ENCODE data around the gene NT5E.

NT5E gene

GRCh38 chr6:85421972-85422371, 27.9 kb upstream of the NT5E start:
- no peak for TF ChIP-seq TAF1 (IDR thresholded peaks at IDR 0.05; ENCODE audit: borderline replicate concordance, insufficient read depth, low read length)
- TF ChIP-seq FOXP2 (optimal IDR thresholded peaks at IDR 0.05; ENCODE audit: borderline replicate concordance, extremely low read depth, extremely low read length, insufficient read depth) = no peak
- TF ChIP-seq POLR2AphosphoS5 (IDR thresholded peaks at IDR 0.05; ENCODE audit: low read depth, low read length) = no peak
- no peak for TF ChIP-seq SIN3A (IDR thresholded peaks at IDR 0.05; ENCODE audit: borderline replicate concordance, insufficient read depth, low read length)
- no peak for TF ChIP-seq REST (IDR thresholded peaks at IDR 0.05; ENCODE audit: insufficient read depth in 1 of 2, low read depth in 2 of 2, low read length in 2 of 2)

GRCh38 chr6:85422996-85423395, 26.9 kb upstream of the NT5E start:
- no peak for TF ChIP-seq FOXP2 (optimal IDR thresholded peaks at IDR 0.05; ENCODE audit: borderline replicate concordance, extremely low read depth, extremely low read length, insufficient read depth)

GRCh38 chr6:85424981-85425380, 24.9 kb upstream of the NT5E start:
- TF ChIP-seq TAF1 (IDR thresholded peaks at IDR 0.05; ENCODE audit: borderline replicate concordance, insufficient read depth, low read length) (no peak), SIN3A (IDR thresholded peaks at IDR 0.05; ENCODE audit: borderline replicate concordance, insufficient read depth, low read length) (no peak), REST (IDR thresholded peaks at IDR 0.05; ENCODE audit: insufficient read depth in 1 of 2, low read depth in 2 of 2, low read length in 2 of 2) (no peak), FOXP2 (optimal IDR thresholded peaks at IDR 0.05; ENCODE audit: borderline replicate concordance, extremely low read depth, extremely low read length, insufficient read depth) (no peak), POLR2AphosphoS5 (IDR thresholded peaks at IDR 0.05; ENCODE audit: low read depth, low read length) (no peak)

- TF ChIP-seq FOXP2 (optimal IDR thresholded peaks at IDR 0.05; ENCODE audit: borderline replicate concordance, extremely low read depth, extremely low read length, insufficient read depth) (no peak), REST (IDR thresholded peaks at IDR 0.05; ENCODE audit: insufficient read depth in 1 of 2, low read depth in 2 of 2, low read length in 2 of 2) (no peak), TAF1 (IDR thresholded peaks at IDR 0.05; ENCODE audit: borderline replicate concordance, insufficient read depth, low read length) (no peak), POLR2AphosphoS5 (IDR thresholded peaks at IDR 0.05; ENCODE audit: low read depth, low read length) (no peak), SIN3A (IDR thresholded peaks at IDR 0.05; ENCODE audit: borderline replicate concordance, insufficient read depth, low read length) (no peak)
Measured at GRCh38 chr6:85425997-85426396, 23.9 kb upstream of the NT5E start.

- TF ChIP-seq REST (IDR thresholded peaks at IDR 0.05; ENCODE audit: insufficient read depth in 1 of 2, low read depth in 2 of 2, low read length in 2 of 2) (no peak), FOXP2 (optimal IDR thresholded peaks at IDR 0.05; ENCODE audit: borderline replicate concordance, extremely low read depth, extremely low read length, insufficient read depth) (no peak), POLR2AphosphoS5 (IDR thresholded peaks at IDR 0.05; ENCODE audit: low read depth, low read length) (no peak), TAF1 (IDR thresholded peaks at IDR 0.05; ENCODE audit: borderline replicate concordance, insufficient read depth, low read length) (no peak)
Measured at GRCh38 chr6:85428486-85428885, 21.4 kb upstream of the NT5E start.

Data from PFSK-1 (cell line).